NCI-H1930 (cell line): Measurements from ENCODE around the gene DDX39B.
A peak's percentile ranks its signal among the peaks of the same experiment; 100 is the strongest.

Source experiments
- DNase-seq, 2 experiments: peaks; one replicate each; lab custom pipeline; 2025; lab: John Stamatoyannopoulos, UW

Gene DDX39B

GRCh38 chr6:31547727-31548543 is 6.1 kb upstream of the DDX39B start:
- no peak for DNase-seq

GRCh38 chr6:31546958-31547726 is 5.3 kb upstream of the DDX39B start, which contains the start of gene NFKBIL1:
Gene NFKBIL1, plus strand, starts transcription at chr6:31547608. Its CDS starts 87 bp downstream, at chr6:31547695.
- peak; percentile 95 to 97 for DNase-seq

GRCh38 chr6:31546339-31546957 is 4.6 kb upstream of the DDX39B start, which contains the start of gene ATP6V1G2:
Gene ATP6V1G2, minus strand, starts transcription at chr6:31546608. Its CDS starts 49 bp downstream, at chr6:31546559.
- peak; percentile 85 to 87 for DNase-seq

GRCh38 chr6:31545291-31545690 is 3.5 kb upstream of the DDX39B start:
- no peak for DNase-seq

- no peak for DNase-seq
These were observed 2.9 kb upstream of the DDX39B start for GRCh38 chr6:31544676-31545075.

GRCh38 chr6:31543639-31544038 is 1.8 kb upstream of the DDX39B start:
- DNase-seq = no peak

- DNase-seq = no peak
These were observed 645 bp downstream of the DDX39B start for GRCh38 chr6:31541059-31541657.

- no peak for DNase-seq
These were observed 1.2 kb downstream of the DDX39B start for GRCh38 chr6:31540640-31541039.

- no peak for DNase-seq
These were observed 2.9 kb downstream of the DDX39B start for GRCh38 chr6:31538805-31539400.

GRCh38 chr6:31535538-31536324 is 6.1 kb downstream of the DDX39B start:
- DNase-seq = no peak

- no peak for DNase-seq
These were observed 7.2 kb downstream of the DDX39B start for GRCh38 chr6:31534521-31535040.

- DNase-seq = no peak
These were observed 7.8 kb downstream of the DDX39B start for GRCh38 chr6:31534011-31534410.

GRCh38 chr6:31533455-31533841 is 8.4 kb downstream of the DDX39B start:
- DNase-seq = no peak

GRCh38 chr6:31532644-31533454 is 9.0 kb downstream of the DDX39B start:
- no peak for DNase-seq

- no peak for DNase-seq
These were observed 9.8 kb downstream of the DDX39B start for GRCh38 chr6:31531771-31532643.

GRCh38 chr6:31531162-31531561 is 10.6 kb downstream of the DDX39B start:
- no peak for DNase-seq

GRCh38 chr6:31530659-31531058 is 11.1 kb downstream of the DDX39B start:
- no peak for DNase-seq

- no peak for DNase-seq
These were observed 12.3 kb downstream of the DDX39B start for GRCh38 chr6:31529329-31530150.
